CD4-positive, alpha-beta T cell treated with Interleukin-12 subunit alpha and Interleukin-12 subunit beta, for 1 hour (primary cell): ENCODE data around the gene APOBEC3F.
A peak's percentile ranks its signal among the peaks of the same experiment; 100 is the strongest.

Experiments used
- DNase-seq: peaks from one replicate; pipeline ENCODE4 v3.0.0-alpha.2; 2020

The APOBEC3F gene

DNA sequence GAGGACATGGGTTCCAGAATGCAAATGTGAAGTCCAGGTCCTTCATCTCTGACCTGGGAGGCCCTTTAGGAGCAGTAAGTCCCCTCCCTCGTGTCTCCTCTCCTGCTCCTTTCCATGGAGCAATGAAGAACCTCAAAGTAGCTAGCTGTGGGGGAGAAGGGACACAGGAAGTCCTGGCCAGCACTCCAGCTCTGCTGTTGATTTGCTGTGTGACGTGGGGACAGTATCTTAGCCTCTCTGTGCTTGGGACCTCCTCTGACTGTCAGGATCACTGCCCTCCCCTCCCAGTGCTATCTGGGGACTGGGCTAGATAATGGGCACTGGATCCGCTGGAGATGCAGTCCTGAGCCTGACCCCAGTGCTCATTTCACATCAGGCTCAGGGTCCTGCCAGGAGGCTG is 55.3 kb downstream of the APOBEC3F start:
- no peak for DNase-seq

DNA sequence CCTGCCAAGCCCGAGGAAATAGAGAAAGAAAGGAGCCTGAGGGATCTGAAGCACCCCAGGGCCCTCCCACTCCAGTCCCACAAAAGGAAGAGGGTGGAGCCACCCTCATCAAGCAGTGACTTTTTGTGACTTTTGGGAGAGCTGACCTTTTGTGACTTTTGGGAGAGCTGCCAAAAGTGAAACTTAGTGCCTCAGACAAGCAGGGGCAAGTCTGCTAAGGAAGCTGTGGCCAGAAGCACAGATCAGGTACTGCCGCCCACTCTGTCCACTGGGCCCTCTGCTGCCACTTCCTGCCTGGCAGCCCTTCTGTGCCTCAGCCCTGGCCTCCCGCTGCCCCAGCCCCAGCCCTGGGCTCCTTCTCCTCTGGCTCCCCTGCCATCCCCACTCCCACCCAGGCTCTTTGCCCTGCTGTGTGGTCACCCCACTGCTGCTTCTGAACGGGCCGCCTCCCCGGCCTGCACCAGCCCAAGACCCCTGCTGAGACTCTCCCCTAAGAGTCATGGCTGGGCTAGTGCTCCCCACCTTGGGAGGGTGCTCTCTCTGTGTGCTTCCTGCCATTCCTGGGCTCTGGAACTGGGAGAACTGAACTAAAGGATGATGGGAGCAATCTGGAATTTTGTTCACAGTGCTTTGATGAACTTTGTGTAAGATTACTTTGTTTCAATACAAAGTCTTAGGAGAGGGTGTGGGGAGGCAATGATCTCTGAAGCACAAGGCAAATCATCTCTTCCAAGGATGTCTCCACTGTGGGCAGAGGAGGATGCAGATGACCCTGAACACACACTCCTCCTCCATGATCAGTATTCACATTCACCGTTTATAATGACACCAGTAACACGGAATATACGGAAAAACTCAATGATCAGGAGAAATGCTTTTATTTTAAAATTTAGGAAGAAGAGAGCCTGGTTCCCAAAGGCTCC is 56.7 kb downstream of the APOBEC3F start, which contains the start of gene APOBEC3H:
Gene APOBEC3H (plus strand): TSS at position 147 of the 923 bp plus-strand sequence. CDS start 3,035 bp downstream, outside the sequence.
- peak; percentile 56 for DNase-seq

DNA sequence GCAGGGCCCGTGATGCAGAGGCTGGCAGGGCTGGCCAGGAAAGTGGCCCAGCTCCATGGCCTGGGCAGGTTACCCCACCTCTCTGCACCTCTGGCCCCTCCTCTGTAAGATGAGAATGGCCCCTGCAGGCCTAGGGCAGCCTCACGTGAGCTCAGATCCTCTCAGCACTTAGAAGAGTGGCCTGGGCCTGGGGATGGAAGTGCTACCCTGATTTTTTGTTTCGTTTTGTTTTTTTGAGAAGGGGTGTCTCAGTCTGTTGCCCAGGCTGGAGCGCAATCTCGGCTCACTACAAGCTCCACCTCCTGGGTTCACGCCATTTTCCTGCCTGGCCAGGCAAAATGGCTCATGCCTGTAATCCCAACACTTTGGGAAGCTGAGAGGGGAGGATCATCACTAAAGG is 57.4 kb downstream of the APOBEC3F start:
- no peak for DNase-seq

DNA sequence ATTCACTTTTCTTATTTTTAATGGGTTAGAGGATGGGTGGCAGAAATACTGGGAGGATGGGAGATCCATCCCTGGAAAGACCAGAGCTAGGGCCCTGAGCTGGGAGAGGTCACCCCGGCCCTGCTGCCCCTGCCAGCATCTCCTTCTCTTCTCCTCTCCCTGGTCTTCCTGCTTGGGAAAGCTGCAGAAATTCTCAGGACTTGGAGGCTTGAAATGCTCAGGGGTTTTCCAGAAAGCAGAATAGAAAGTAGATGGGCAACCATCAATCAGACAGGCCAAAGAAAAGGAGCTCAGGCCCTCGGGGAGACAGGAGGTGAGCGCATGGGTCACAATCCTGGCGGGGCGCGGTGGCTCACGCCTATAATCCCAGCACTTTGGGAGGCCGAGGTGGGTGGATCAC is 57.9 kb downstream of the APOBEC3F start:
- no peak for DNase-seq

DNA sequence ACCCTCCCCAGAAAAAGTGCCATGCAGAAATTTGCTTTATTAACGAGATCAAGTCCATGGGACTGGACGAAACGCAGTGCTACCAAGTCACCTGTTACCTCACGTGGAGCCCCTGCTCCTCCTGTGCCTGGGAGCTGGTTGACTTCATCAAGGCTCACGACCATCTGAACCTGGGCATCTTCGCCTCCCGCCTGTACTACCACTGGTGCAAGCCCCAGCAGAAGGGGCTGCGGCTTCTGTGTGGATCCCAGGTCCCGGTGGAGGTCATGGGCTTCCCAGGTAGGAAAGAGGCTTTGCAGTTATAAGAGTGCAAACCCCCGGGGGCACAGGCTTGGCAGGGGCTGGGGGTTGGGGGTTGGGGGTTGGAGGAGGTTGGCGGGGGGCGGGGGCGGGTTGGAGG is 60.6 kb downstream of the APOBEC3F start:
- no peak for DNase-seq

DNA sequence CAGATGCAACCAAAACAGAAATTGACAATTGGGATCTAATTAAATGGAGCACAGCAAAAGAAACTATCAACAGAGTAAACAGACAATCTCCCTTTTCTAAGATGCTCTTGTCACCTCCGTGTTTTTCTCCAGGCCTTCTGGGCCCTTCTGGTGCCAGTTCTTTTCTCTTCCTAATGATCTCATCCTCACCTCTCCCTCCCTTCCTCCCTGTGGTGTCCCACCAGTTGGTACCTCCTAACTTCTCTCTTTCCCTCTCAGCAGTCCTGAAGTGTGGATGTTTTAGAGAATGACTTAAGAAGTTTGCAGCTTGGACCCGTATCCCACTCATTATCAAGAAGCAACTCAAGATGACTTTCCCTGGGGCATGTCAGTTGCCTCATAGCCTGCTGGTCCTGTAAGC is 62.8 kb downstream of the APOBEC3F start:
- DNase-seq, result no peak
